Measurements from ENCODE around the gene WDR54. TPM values are rescaled to one million over a fixed set of nuclear protein-coding genes. Genes with fewer than 3 reads are reported as not detected.

Gene WDR54
- total RNA-seq, 1 experiment from 2014 or later: 41.0 TPM

- peaks cover 84% of the 10 kb centered on the region for H3K79me2 ChIP-seq (ENCODE audit: low read length)
- no peak overlapping the region for H3K27ac ChIP-seq (ENCODE audit: low read length)
- no peaks in the 10 kb centered on the region for H3K9me2 ChIP-seq (replicated peaks; ENCODE audit: low read length)
- H3K4me1 ChIP-seq (ENCODE audit: insufficient read depth, low read length): peaks cover 15% of the 10 kb centered on the region
- no peaks in the 10 kb centered on the region for H3K27me3 ChIP-seq (ENCODE audit: low read length)
- H4K20me1 ChIP-seq (ENCODE audit: low read length): no peaks in the 10 kb centered on the region
- POLR2A ChIA-PET (ENCODE audit: unreplicated experiment): no interaction called here
- H3K9ac ChIP-seq (ENCODE audit: low read length): no peak overlapping the region
- peaks cover 3% of the 10 kb centered on the region; the same call in 1 of the 2 replicates for H3K36me3 ChIP-seq (ENCODE audit: low read depth, low read length)
- H3K9me3 ChIP-seq (ENCODE audit: low read length): no peaks in the 10 kb centered on the region
- BruUV-seq (replicated peaks): no TSS peak
- TF ChIP-seq EZH2phosphoT487 (IDR thresholded peaks at IDR 0.05; ENCODE audit: borderline replicate concordance, low read length) (no peak), EZH2 (IDR thresholded peaks at IDR 0.05; ENCODE audit: low read length, unreplicated experiment) (no peak)
- TF ChIP-seq, protein P1, sequence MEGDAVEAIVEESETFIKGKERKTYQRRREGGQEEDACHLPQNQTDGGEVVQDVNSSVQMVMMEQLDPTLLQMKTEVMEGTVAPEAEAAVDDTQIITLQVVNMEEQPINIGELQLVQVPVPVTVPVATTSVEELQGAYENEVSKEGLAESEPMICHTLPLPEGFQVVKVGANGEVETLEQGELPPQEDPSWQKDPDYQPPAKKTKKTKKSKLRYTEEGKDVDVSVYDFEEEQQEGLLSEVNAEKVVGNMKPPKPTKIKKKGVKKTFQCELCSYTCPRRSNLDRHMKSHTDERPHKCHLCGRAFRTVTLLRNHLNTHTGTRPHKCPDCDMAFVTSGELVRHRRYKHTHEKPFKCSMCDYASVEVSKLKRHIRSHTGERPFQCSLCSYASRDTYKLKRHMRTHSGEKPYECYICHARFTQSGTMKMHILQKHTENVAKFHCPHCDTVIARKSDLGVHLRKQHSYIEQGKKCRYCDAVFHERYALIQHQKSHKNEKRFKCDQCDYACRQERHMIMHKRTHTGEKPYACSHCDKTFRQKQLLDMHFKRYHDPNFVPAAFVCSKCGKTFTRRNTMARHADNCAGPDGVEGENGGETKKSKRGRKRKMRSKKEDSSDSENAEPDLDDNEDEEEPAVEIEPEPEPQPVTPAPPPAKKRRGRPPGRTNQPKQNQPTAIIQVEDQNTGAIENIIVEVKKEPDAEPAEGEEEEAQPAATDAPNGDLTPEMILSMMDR (conservative IDR thresholded peaks at IDR 0.05; ENCODE audit: low read depth, low read length): no peak
- DNase-seq (no peak), ATAC-seq (no peak)
- no peak overlapping the region for H3K4me2 ChIP-seq (ENCODE audit: low read length)
- CTCF ChIA-PET: no interaction called here
- intact Hi-C loops (cut with micrococcal nuclease): no loop called here
- H3K4me3 ChIP-seq (ENCODE audit: low read length): no peak overlapping the region
- no peak overlapping the region for H2AFZ ChIP-seq (ENCODE audit: low read length)
- H3F3A ChIP-seq (ENCODE audit: low read length, unreplicated experiment): no peaks in the 10 kb centered on the region
Measured at GRCh38 chr2:74385396-74385795, 36.1 kb upstream of the WDR54 start.

GRCh38 chr2:74387346-74387745, 34.2 kb upstream of the WDR54 start:
- Histone ChIP-seq H4K20me1 (ENCODE audit: low read length) (no peaks in the 10 kb centered on the region), H3K36me3 (ENCODE audit: low read depth, low read length) (no peaks in the 10 kb centered on the region), H2AFZ (ENCODE audit: low read length) (no peak overlapping the region), H3K27me3 (ENCODE audit: low read length) (no peaks in the 10 kb centered on the region), H3K4me2 (ENCODE audit: low read length) (no peak overlapping the region), H3K4me3 (ENCODE audit: low read length) (no peak overlapping the region), H3K4me1 (ENCODE audit: insufficient read depth, low read length) (peaks cover 25% of the 10 kb centered on the region), H3K9me3 (ENCODE audit: low read length) (no peaks in the 10 kb centered on the region), H3F3A (ENCODE audit: low read length, unreplicated experiment) (no peaks in the 10 kb centered on the region), H3K79me2 (ENCODE audit: low read length) (peaks cover 76% of the 10 kb centered on the region), H3K27ac (ENCODE audit: low read length) (no peak overlapping the region), H3K9ac (ENCODE audit: low read length) (no peak overlapping the region), H3K9me2 (replicated peaks; ENCODE audit: low read length) (no peaks in the 10 kb centered on the region)
- ChIA-PET CTCF (no interaction called here), POLR2A (ENCODE audit: unreplicated experiment) (interaction anchor here (0.6 kb wide), 1 partner anchor 95 kb away, joined by 3 read pairs; no protein-coding TSS in a partner anchor)
- TF ChIP-seq, protein P1 (conservative IDR thresholded peaks at IDR 0.05; ENCODE audit: low read depth, low read length): no peak
- TF ChIP-seq EZH2 (IDR thresholded peaks at IDR 0.05; ENCODE audit: low read length, unreplicated experiment) (no peak), EZH2phosphoT487 (IDR thresholded peaks at IDR 0.05; ENCODE audit: borderline replicate concordance, low read length) (no peak)
- ATAC-seq (no peak), DNase-seq (no peak)
- intact Hi-C loops (cut with micrococcal nuclease): no loop called here
- BruUV-seq (replicated peaks): no TSS peak

DNA sequence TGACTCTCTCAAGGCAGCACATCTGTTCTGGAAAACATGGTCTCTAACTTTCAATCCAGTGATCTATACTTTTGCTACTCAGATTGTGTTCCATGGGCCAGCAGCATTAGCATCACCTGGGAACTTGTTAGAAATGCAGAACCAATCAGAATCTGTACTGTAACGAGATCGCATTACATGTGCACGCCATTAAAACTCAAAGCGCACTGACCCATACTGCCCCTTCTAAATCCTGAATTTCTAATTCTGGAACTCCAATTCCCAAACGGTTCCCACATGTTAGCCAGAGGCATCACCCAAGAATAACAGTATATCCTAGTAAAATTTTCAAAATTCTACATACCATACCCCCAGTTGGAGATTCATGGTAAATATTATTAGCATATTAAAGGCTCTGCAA, 30.9 kb upstream of the WDR54 start:
- peak overlapping the region; percentile 93 for H2AFZ ChIP-seq (ENCODE audit: low read length)
- TF ChIP-seq, protein P1 (conservative IDR thresholded peaks at IDR 0.05; ENCODE audit: low read depth, low read length): no peak
- TF ChIP-seq EZH2 (IDR thresholded peaks at IDR 0.05; ENCODE audit: low read length, unreplicated experiment) (no peak), EZH2phosphoT487 (IDR thresholded peaks at IDR 0.05; ENCODE audit: borderline replicate concordance, low read length) (no peak)
- POLR2A ChIA-PET (ENCODE audit: unreplicated experiment): interaction anchor here (0.6 kb wide), 1 partner anchor 50 kb away, joined by 4 read pairs; no protein-coding TSS in a partner anchor
- H3F3A ChIP-seq (ENCODE audit: low read length, unreplicated experiment): no peaks in the 10 kb centered on the region
- BruUV-seq (replicated peaks): no TSS peak
- ATAC-seq (no peak), DNase-seq (no peak)
- H3K79me2 ChIP-seq (ENCODE audit: low read length): peaks cover 59% of the 10 kb centered on the region
- intact Hi-C loops (cut with micrococcal nuclease): no loop called here
- no peaks in the 10 kb centered on the region for H4K20me1 ChIP-seq (ENCODE audit: low read length)
- peaks cover 21% of the 10 kb centered on the region for H3K4me1 ChIP-seq (ENCODE audit: insufficient read depth, low read length)
- no peaks in the 10 kb centered on the region for H3K9me3 ChIP-seq (ENCODE audit: low read length)
- H3K27me3 ChIP-seq (ENCODE audit: low read length): no peaks in the 10 kb centered on the region
- H3K9ac ChIP-seq (ENCODE audit: low read length): peak overlapping the region; percentile 88
- CTCF ChIA-PET: no interaction called here
- no peaks in the 10 kb centered on the region for H3K9me2 ChIP-seq (replicated peaks; ENCODE audit: low read length)
- peak overlapping the region; percentile 99 for H3K4me2 ChIP-seq (ENCODE audit: low read length)
- no peaks in the 10 kb centered on the region for H3K36me3 ChIP-seq (ENCODE audit: low read depth, low read length)
- peak overlapping the region; percentile 92 for H3K4me3 ChIP-seq (ENCODE audit: low read length)
- no peak overlapping the region for H3K27ac ChIP-seq (ENCODE audit: low read length)
